MCF 10A (cell line): ENCODE measurements around the gene PFN1. TPM values are rescaled to one million over a fixed set of nuclear protein-coding genes. Genes with fewer than 3 reads are reported as not detected.
A peak's percentile ranks its signal among the peaks of the same experiment; 100 is the strongest.

Experiments
- BruUV-seq: library from RNA; stranded (reverse); fragments of 400-500 nt; replicated peaks from 2 replicates; lab custom pipeline; 2021; lab: Mats Ljungman, UMichigan
- CTCF ChIA-PET: fragments of 300-600 bp; sonication (Branson Sonifier 250); formaldehyde crosslinking; extraction: SDS; loops from one replicate; lab custom pipeline; 2021; ENCODE audit warnings: antibody characterized with exemption, inconsistent platforms; lab: Yijun Ruan, JAX
- POLR2A ChIA-PET: fragments of 300-600, 350-650 bp; sonication (Branson Sonifier 250); formaldehyde crosslinking; extraction: SDS; loops from one replicate; lab custom pipeline; 2020; ENCODE audit warnings: antibody characterized with exemption, inconsistent platforms; lab: Yijun Ruan, JAX
- DNase-seq: peaks from one replicate; pipeline ENCODE4 v3.0.0-alpha.2; 2018; ENCODE audit not compliant: unreplicated experiment
- H3K27ac Mint-ChIP-seq: one replicate; pipeline ENCODE4 v1.8.0; 2022; ENCODE audit warnings: mild to moderate bottlenecking, low read depth, mixed read lengths; ENCODE audit not compliant: unreplicated experiment
- H3K27me3 Mint-ChIP-seq: one replicate; pipeline ENCODE4 v1.8.0; 2022; ENCODE audit warnings: mixed read lengths; ENCODE audit not compliant: insufficient read depth, unreplicated experiment
- H3K36me3 Mint-ChIP-seq: one replicate; pipeline ENCODE4 v1.8.0; 2022; ENCODE audit warnings: mild to moderate bottlenecking, moderate library complexity, mixed read lengths; ENCODE audit not compliant: insufficient read depth, unreplicated experiment
- H3K4me1 Mint-ChIP-seq: one replicate; pipeline ENCODE4 v1.8.0; 2022; ENCODE audit warnings: mixed read lengths; ENCODE audit not compliant: insufficient read depth, unreplicated experiment
- H3K4me3 Mint-ChIP-seq: one replicate; pipeline ENCODE4 v1.8.0; 2022; ENCODE audit warnings: mild to moderate bottlenecking, moderate library complexity, mixed read lengths; ENCODE audit not compliant: unreplicated experiment
- H3K9me3 Mint-ChIP-seq: one replicate; pipeline ENCODE4 v1.8.0; 2022; ENCODE audit warnings: mixed read lengths; ENCODE audit not compliant: unreplicated experiment
- intact Hi-C: fragments of 100-400 bp; cut with micrococcal nuclease; formaldehyde crosslinking; loops from 2 replicates; pipeline ENCODE4 v1.14.1; 2022
- total RNA-seq: library from RNA; stranded (reverse); gene quantifications from 2 replicates; pipeline ENCODE4 v1.2.3, GENCODE V29; 2022
- TF ChIP-seq, protein P1 (sequence below): fragments of 200-600 bp; IDR thresholded peaks from one replicate; pipeline ENCODE4 v1.8.0; 2022; ENCODE audit warnings: antibody characterized with exemption, mild to moderate bottlenecking; ENCODE audit not compliant: unreplicated experiment

Gene PFN1
- total RNA-seq, 1 experiment from 2014 or later: 1,106 TPM

DNA sequence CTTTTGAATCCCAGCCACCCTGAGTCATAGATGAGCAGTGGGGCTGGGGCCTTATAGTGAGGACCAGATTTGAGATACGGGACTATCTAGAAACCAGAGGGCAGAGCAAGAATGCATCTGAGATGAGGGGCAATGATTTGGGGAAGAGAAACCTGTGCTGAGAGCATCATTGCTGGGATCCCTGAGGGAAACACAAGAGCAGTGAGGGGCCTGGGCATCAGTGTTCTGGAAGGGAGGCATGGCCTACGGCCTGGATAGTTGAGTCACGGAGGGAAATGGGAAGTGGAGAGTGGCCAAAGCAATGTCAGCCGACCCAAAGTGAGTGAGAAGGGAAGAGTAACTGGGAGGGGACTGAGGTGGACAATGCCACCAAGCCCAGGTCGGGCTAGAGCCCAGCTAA is 34.0 kb upstream of the PFN1 start:
- TF ChIP-seq, protein P1, sequence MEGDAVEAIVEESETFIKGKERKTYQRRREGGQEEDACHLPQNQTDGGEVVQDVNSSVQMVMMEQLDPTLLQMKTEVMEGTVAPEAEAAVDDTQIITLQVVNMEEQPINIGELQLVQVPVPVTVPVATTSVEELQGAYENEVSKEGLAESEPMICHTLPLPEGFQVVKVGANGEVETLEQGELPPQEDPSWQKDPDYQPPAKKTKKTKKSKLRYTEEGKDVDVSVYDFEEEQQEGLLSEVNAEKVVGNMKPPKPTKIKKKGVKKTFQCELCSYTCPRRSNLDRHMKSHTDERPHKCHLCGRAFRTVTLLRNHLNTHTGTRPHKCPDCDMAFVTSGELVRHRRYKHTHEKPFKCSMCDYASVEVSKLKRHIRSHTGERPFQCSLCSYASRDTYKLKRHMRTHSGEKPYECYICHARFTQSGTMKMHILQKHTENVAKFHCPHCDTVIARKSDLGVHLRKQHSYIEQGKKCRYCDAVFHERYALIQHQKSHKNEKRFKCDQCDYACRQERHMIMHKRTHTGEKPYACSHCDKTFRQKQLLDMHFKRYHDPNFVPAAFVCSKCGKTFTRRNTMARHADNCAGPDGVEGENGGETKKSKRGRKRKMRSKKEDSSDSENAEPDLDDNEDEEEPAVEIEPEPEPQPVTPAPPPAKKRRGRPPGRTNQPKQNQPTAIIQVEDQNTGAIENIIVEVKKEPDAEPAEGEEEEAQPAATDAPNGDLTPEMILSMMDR: no peak
- Mint-ChIP-seq H3K4me1 (peaks cover 13% of the 10 kb centered on the region), H3K36me3 (peaks cover 57% of the 10 kb centered on the region), H3K27ac (no peak overlapping the region), H3K4me3 (no peak overlapping the region), H3K27me3 (no peaks in the 10 kb centered on the region), H3K9me3 (no peaks in the 10 kb centered on the region)
- ChIA-PET POLR2A (interaction anchor here (0.7 to 1.0 kb wide), 3 partner anchors 13 to 34 kb away, joined by 3 to 4 read pairs (median 3); no protein-coding TSS in a partner anchor), CTCF (interaction anchor here (0.9 to 1.0 kb wide), 2 partner anchors 8 to 48 kb away, joined by 3 read pairs; no protein-coding TSS in a partner anchor)
- DNase-seq: no peak
- intact Hi-C loops: no loop called here
- BruUV-seq: no TSS peak

DNA sequence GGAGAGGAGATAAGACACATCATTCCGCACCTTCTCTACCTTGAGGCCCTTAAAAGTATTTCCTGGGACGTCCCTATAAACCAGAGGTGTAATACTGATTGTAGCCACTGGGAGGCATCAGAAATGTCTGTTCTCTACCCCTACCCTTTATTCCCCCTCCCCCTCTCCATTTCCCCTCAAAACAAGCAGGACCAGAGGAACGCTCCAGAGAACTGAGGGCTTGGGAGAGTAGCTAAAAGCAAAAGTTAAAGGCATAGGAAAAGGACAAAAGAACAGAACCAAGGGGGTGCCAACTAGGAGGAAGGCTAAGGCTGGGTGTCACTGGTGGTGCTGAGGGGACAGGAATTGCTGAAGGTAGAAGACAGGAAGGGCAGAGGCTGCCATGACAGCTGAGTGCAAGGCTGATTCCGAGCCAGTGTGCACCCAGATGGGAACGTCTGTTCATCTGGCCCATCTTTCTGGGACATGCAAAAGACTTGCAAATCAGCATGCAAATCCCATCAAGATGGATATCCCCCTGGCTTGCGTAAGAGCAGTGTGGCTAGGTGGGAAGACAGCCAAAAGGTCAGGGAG is 32.4 kb upstream of the PFN1 start:
- Mint-ChIP-seq H3K27me3 (no peaks in the 10 kb centered on the region), H3K27ac (no peak overlapping the region), H3K9me3 (no peaks in the 10 kb centered on the region), H3K36me3 (peaks cover 70% of the 10 kb centered on the region), H3K4me3 (no peak overlapping the region), H3K4me1 (peaks cover 5% of the 10 kb centered on the region)
- POLR2A ChIA-PET: interaction anchor here (1.0 kb wide), 1 partner anchor 9 kb away, joined by 4 read pairs; no protein-coding TSS in a partner anchor
- intact Hi-C loops: loop anchor here (1.0 kb wide), 1 partner anchor 82 kb away; no protein-coding TSS in a partner anchor
- TF ChIP-seq, protein P1: peak; percentile 60
- no TSS peak for BruUV-seq
- CTCF ChIA-PET: interaction anchor here (0.6 to 3.6 kb wide), 19 partner anchors 8 to 1631 kb away, joined by 3 to 50 read pairs (median 4); no protein-coding TSS in a partner anchor
- peak; percentile 63 for DNase-seq

DNA sequence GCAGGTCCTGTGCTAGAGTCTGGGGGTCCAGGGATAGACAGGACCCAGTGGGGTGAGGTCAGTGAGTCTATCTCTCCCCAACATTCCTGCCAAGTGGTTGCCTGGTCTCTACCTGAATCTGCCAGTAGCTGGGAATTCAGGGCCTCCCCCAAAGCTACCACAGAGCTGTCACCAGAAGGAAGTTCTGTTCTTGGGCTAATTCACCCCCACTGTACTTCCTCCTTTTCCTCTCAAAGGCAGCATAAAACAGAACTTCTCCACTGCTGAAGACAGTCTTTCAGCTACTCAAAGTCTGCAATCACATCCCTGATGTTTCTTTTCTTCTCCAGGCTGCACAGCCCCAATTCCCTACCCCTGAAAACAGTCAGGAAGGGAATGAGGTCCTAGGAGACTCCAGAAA is 30.4 kb upstream of the PFN1 start:
- Mint-ChIP-seq H3K27me3 (no peaks in the 10 kb centered on the region), H3K36me3 (peaks cover 79% of the 10 kb centered on the region), H3K4me3 (no peak overlapping the region), H3K27ac (no peak overlapping the region), H3K9me3 (no peaks in the 10 kb centered on the region), H3K4me1 (peaks cover 11% of the 10 kb centered on the region)
- TF ChIP-seq, protein P1: no peak
- POLR2A ChIA-PET: interaction anchor here (1.2 to 1.6 kb wide), 3 partner anchors 8 to 10 kb away, joined by 4 to 10 read pairs (median 6); partner anchors contain the start of genes CAMTA2 and SPAG7
- intact Hi-C loops: no loop called here
- CTCF ChIA-PET: interaction anchor here (0.8 to 3.6 kb wide), 2 partner anchors 9 to 83 kb away, joined by 4 to 50 read pairs; partner anchors contain the start of gene CAMTA2
- no TSS peak for BruUV-seq
- no peak for DNase-seq

DNA sequence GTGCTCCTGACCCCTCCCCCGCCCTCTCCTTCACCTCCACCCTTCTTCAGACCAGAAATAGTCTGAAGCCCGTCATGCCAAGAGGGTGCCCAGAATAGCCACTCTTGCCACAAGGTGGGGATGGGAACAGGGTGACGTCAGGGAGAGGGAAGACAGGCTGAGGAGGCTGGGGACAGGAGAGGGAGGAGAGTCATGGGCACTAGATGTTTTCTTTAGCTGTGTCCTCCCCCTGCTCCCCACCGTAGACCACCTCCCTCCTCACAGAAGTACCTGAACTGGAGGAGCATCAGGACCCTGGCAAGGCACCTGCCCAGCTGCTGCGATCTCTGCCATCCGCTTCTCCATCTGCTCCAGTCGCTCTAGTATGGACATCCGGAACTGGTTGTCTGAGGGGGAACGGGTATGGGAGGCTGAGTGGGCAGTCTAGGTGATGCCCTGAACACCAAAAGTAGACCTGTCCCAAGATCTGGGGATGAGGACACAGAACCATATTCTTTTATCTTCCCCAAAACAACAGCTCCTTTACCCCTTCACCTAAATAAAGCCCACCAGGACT is 25.9 kb upstream of the PFN1 start:
- Mint-ChIP-seq H3K36me3 (peaks cover 78% of the 10 kb centered on the region), H3K4me1 (peaks cover 15% of the 10 kb centered on the region), H3K9me3 (no peaks in the 10 kb centered on the region), H3K4me3 (no peak overlapping the region), H3K27ac (no peak overlapping the region), H3K27me3 (no peaks in the 10 kb centered on the region)
- CTCF ChIA-PET: interaction anchor here (0.7 to 1.6 kb wide), 3 partner anchors 8 to 88 kb away, joined by 3 to 6 read pairs (median 4); partner anchors contain the start of gene CAMTA2
- POLR2A ChIA-PET: interaction anchor here (1.5 to 13.3 kb wide), 2 partner anchors 12 to 26 kb away, joined by 5 to 639 read pairs; partner anchors contain the start of genes ENO3, PFN1, RNF167 and SLC25A11
- DNase-seq: no peak
- TF ChIP-seq, protein P1: no peak
- BruUV-seq: no TSS peak
- intact Hi-C loops: no loop called here
